Measurements from ENCODE around the gene BEST1.

Gene BEST1

DNA sequence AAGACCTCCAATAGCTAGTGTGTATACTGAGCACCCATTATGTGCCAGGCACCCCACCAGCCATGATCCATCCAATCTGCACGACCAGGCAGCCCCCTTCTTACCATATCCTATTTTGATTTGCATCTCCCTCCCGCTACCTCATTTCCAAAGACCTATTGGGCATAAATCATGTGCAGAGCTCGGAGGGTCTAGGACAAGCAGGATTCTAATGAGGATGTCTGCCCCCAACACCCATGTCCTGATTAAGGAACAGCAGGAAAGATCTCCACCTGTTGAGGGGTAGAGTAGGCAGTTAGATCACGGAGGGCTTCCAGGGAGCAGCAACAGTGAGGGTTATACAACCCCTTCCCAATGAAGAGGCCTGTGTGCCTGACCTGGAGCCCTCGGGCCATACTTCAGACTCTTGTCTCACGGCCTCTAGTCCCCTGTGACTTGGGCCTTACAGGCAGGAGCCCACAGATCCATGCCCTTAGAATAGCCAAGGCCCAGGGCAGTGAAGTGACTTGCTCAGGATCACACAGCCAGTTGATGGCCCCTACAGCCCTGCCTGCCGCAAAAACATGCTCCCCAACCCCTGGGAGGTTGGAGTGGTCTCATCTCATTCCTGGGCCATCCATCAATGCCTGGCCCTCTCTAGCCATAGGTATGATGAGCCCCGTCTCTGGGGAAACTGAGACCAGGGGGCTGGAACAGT, 36.3 kb upstream of the BEST1 start:
- DNase-seq: peak in 7 of 42 donors; percentile 3 to 19 (median 5)

DNA sequence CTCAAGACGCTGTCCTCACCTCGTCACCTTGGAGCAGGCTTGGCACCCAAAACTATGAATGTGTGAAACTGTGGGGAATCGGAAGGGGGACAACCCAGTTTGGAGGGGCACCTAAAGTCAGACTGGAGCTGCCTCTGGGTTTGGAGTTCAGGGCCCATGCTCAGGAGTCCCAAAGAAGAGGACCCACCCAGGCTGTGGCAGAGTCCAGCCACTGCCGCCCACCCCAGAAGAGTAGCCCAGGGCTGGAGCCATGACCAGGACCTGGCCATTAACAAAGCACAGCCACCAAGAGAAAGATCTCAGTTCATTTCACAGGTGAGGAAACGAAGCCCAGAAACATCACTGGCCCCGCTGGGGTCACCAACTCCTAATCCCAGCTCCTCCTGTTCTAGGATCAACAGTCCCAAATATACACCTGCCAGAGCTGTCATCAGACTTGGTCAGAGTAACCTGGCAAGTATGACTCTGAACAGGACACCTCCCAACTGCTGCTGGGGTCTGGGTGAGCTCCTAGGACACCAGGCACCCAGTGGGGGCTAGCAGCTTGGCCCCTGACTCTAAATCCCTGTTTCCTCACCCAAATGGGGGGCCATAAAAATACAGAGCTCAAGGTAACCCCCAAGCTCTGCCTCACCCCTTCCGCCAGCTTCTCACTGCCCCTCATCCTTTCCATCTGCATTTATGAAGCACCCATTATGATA, 35.5 kb upstream of the BEST1 start:
- intact Hi-C loops (cut with DNase I): no loop called here
- DNase-seq: peak in 11 of 42 donors; percentile 1 to 36 (median 8)

More for the DNA sequence above, 36.3 kb upstream of the BEST1 start:
- intact Hi-C loops (cut with DNase I): no loop called here

DNA sequence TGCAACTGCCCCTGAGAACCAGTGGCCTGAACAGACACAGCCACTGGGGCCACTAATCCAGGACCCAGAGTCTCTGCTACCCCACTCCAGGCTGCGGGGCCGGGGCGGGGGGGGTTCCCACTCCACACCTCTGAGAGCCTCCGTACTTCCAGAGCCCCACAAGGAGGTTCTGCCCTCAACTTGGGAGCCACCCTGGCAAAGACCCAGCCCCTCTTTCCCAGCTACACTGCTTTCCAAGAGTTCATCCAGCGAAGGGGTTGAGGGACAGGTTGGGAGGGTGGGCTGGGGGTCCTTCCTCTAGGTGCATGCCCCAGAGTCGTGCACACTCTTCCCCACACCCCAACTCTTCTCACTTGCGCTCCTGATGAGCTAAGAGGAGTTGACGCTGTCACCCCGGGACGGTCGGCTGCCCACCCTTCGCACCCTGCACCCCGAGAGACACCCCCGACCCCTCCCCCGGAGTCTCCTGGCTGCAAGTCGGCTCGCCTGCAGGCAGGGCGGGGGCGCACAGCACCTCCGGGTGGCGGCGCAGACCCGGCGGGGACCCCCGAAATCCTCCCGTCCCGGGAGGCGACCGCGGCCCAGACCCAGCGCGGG, 33.3 kb upstream of the BEST1 start:
- peak in 9 of 42 donors; percentile 6 to 42 (median 25) for DNase-seq
- intact Hi-C loops (cut with DNase I): no loop called here

DNA sequence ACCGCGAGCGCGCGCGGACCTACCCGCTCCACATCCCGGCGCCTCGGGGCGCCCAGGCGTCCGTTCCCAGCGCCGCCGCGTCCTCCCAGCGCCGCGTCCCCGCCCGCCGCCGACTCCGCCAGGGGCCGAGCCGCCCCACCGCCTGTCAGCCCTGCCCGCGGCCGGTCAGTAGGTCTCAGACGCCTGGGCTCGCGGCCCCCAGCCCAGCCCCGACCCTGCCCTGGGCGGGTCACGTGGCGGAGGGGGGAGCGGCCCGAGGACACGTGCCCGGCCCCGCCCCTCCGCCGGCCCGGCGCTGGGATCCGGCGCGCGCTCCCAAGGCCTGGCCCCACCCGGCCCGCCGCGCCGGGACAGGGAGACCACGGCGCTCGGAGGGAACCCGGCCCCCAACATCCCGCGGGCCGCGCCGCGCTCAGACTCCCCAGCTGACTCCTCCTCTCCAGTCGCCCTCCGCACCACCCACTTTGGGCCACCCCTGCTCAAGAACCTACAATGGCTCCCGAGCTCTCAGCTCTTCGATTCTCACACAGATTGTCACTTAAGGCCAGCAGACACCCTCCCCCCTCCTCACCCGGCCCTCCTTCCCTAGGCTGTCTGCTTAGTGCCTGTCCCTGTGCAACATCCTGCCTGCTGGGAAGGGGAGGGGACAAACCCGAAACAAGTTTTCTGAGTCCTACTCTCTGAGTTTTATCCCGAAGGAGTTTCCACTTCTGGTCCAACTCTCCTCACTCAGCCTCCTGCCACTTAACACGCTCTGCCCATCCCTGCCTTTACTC, 32.6 kb upstream of the BEST1 start, which contains the start of gene RAB3IL1:
Gene RAB3IL1 (minus strand): TSS at position 233 of the 776 bp plus-strand sequence. CDS start 199 bp downstream, at position 34.
- intact Hi-C loops (cut with DNase I): no loop called here
- DNase-seq: peak in 39 of 42 donors; percentile 39 to 85 (median 67)

DNA sequence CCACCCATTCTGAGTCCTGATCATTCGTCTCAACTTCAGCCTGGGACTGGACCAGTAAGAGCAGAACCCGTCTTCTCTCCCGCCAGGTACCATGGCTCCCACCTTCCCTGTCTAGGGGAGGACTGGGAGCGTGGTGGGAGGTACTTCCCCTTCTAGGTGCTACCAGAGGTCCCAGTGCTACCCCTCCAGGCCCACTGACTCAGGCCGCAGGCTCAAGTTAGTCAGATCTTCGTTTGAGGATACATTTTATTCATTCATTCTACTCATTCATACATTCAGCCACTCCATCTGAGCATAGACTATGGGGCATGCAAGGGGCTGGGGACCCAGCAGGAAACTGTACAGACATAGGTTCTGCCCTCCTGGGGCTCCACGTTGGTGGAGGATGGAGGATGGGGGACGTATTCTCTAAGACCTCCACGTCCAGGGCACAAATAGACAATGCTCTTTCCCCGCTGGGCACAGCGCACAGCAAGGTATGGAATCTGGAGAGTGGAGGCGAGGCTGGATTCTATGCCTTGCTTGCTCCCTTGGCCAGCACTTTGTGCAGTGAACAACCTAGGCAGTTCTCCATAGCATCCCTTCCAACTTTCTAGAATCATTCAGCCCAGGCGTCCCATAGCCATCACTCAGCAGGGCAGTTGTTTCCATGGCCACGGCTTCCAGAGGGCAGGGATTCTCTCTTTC, 31.8 kb upstream of the BEST1 start:
- peak in 6 of 42 donors; percentile 0 to 34 (median 6) for DNase-seq
- intact Hi-C loops (cut with DNase I): no loop called here

DNA sequence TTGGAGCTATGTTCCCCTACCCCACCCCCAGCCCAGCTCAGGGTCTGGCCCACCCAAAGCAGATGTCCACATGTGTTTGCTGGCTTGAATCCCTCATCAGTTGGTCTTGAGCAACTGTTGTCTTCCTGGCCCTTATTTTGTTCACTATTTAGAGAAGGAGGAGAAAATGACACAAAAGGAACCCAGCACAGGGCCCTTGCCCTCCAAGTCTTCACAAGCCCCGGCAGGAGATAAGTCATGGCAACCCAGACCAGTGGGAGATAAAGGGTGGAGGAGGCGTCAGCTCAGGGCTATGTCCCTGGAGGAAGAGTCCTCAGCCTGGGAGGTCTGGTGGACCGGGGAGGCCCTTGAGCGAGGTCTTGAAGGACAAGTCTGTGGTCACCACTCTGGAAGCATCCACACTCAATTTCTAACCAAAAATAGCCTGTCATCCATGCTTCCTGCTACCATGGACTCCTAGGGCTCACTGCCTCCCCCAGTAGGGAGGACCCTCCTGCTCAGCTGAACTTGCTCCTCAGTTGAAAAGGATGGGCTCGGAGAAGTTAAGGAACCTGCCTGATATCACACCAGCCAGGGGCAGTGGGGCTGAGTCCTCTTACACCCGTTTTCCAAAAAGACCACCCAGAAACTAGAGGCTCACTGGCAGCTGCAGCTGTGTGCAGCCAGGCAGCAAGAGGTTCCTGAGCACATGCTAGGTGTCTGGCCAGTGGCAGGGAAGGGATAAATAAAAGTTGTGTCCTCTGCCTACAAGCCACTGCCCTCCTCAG, 31.0 kb upstream of the BEST1 start:
- DNase-seq: peak in 3 of 42 donors; percentile 1 to 33 (median 14)
- intact Hi-C loops (cut with DNase I): no loop called here

DNA sequence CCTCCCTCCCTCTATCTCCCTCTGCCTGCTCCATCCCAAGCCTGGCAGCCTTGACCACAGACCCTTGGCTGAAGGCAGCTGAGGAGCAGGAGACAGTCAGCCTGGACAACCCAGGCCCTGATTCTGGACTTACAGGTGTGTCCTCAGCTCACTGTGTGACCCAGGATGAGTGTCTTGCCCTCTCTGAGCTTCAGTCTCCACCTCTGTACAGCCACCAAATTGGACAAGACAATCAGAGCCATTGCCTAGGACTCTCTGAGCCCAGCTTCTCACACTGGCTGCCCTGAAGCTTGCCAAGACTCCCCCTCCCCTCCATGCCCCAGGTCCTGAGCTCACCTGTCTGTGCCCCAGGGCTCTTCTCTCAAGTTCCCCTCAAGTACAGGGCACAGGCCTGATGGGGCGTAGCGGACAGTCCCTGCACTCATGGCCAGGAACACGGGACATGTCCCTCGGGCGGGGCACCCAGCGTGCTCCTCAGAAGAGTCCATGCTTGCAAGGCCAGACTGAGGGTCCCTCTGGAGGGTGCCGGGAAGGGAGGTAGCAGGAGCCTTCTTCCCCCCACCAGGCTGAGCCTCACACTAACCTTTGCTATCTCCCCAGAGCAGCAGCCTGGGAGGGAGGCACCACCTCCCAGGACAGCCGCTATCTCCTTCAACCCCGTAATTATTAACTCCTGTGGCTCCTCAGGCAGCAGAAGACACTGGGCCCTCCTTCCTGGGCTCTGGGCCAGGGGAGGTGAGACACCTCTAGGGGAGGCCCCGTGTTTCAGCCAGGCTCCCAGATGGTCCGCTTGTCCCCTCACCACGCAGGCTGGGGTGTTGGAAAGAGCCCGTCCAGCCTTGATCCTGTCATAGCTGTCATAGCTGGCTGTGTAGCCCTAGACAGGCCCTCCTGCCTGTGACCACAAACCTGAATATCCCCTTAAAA, 30.2 kb upstream of the BEST1 start:
- DNase-seq: peak in 5 of 42 donors; percentile 1 to 27 (median 15)
- intact Hi-C loops (cut with DNase I): no loop called here

DNA sequence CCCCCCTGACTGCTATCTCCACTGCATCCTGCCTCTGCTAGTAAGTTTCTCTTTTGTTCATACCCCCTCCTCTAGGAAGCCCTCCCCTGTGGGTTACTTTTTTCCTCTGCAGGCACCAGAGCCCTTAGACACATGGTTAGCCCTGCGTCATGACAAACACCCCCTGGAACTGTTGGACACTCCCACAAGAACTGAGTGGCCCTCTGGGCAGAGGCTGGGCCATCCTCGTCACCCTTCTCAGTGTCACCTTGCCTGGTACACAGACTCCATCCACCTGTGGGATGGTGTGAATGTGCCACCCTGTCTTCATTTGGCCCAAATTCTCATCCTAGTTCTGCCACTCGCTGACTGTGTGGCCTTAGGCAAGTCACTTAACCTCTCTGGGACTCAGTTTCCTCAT, 28.7 kb upstream of the BEST1 start:
- intact Hi-C loops (cut with DNase I): no loop called here
- DNase-seq: peak in 2 of 42 donors; percentile 0 to 1

DNA sequence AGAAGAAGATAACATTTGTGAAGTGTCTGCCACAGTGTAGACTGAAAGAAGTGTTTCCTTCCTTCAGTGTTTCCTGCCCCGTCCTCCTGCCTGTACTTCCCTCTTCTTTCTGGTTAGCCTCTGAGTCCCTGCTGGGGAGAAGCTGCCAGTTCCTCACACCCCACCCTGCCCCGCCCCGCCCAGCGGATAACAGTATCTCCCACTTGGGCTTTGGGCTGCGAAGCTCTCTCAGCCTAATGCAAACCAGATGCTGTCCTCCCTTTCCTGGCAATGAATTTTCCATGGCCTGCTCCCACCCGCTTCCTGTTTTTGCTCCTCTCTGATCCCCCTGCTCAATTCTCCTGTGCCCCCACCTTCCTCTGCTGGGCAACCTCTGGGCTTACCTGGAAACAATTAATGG, 27.6 kb upstream of the BEST1 start:
- intact Hi-C loops (cut with DNase I): no loop called here
- peak in 6 of 42 donors; percentile 3 to 49 (median 30) for DNase-seq

DNA sequence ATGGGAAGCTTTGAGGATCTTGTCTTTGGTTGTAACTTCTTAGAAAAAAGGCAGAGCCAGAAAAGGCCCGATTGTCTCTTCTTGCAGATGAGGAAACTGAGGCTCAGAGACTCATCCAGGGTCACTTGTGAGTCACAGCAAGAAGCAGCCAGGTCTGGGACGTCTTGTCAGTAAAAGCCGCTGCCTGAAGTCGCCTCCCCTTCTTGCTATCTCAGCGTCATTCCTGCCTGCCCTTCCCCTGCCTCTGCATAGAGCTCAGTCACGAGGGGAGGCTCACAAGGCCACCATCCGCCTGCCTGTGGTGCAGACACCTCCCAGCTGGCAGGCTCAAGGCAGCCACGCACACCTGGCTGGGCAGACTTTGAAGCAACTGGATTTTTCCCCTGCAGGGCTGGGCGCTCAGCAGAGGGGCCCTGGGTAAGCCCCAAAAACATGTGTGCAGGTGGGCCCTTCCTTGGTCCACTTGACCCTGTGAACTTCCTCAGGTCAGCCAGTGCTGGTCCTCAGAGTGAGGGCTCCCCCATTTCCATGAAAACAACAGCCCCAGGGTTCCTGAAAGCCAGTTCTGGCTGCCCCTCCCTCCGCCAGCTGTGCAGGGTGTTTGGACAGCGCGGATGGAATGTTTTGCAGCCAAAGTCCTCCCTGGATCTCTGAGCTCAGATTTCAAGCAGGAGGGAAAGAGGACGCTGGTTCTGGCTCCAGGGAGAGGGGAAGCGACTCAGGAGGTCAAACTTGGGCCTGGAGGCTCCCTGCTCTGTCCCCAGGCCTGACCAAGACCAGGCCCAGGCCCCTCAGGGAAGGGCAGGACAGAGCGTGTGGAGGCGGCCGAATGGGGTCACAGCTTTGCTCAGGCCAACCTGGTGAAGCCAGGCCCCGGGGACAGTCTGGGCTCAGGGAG, 26.7 kb upstream of the BEST1 start:
- peak in 10 of 42 donors; percentile 2 to 53 (median 32) for DNase-seq
- intact Hi-C loops (cut with DNase I): no loop called here

DNA sequence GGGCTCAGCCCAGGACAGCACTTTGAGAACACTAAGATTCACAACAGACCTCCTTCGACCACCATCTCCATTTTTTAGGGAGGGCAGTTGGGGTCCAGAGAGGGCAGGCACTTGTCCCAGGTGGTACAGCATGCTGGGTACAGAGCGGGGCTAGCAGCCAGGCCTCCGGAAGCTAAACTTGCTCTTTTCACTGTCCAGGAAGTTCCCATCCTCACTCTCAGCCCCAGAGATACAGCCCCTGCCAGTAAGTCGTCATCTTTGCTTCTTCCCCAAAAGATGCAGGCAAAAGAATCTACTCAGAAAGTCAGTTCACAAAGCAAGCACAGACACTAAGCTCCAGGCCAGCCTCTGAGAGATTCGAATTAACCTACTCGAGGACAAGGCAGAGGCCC, 26.1 kb upstream of the BEST1 start:
- intact Hi-C loops (cut with DNase I): no loop called here
- DNase-seq: peak in 2 of 42 donors; percentile 26 to 34

DNA sequence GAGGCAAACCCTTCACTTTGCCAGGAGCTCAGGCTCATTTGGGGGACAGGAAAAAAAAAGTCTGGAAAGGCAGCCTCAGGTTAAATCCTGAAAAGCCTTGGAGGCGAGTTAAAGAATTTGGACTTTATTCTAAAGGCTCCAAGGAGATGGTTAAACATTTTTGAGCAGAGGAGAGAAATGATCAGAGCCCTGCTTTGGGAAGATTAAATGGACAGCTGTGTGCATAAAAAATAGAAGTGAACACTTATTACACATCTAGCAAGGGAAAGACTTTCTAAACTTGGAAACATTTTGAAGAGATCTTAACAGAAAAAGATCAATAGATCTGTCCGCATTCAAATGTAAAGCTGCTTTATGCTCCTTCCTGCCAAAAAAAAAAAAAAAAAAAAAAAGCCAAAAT, 24.4 kb upstream of the BEST1 start:
- intact Hi-C loops (cut with DNase I): no loop called here
- no peak for DNase-seq

DNA sequence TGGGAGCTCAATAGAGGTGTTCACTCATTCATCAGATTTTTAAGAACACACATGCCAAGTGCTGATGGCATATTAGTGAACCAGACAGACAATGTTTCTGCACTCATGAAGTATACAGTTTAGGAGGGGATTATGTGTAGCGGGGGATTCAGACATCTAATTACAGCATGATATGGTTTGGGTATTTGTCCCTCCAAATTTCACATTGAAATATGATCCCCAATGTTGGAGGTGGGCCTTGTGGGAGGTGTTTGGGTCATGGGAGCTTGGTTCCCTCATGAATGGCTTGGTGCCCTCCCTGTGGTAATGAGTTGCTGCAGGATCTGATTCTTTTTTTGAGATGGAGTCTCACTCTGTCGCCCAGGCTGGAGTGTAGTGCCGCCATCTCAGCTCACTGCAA, 23.9 kb upstream of the BEST1 start:
- intact Hi-C loops (cut with DNase I): no loop called here
- DNase-seq: no peak

DNA sequence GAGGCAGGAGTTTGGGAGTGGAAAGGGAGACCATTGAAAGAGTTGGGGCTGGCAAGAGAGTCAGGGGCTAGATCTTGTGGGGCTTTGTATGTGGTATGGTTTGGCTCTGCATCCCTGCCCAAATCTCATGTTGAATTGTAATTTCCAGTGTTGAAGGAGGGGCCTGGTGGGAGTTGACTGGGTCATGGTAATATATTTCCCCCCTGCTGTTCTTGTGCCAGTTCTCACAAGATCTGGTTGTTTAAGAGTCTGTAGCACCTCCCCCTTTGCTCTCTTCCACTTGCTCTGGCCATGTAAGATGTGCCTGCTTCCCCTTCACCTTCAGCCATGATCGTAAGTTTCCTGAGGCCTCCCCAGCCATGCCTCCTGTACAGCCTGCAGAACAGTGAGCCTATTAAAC, 22.6 kb upstream of the BEST1 start:
- intact Hi-C loops (cut with DNase I): no loop called here
- no peak for DNase-seq

DNA sequence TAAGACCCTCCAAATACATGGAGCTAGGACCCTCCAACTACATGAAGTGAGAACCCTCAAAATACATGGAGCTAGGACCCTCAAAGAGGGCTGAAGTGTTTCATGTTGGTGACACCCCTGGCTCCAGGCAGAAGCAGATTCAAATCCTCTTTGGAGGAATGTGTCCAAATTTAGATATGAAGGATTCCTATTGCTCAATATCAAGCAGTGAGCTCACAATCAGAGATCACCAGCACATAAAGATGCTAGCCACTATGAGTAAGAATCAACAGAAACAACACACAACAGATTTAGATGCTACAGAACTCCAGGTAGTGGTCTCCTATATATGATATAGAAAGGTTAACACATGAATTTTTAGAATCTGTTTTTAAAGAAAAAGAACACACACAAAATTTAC, 21.5 kb upstream of the BEST1 start:
- DNase-seq: peak in 1 of 42 donors; percentile 16
- intact Hi-C loops (cut with DNase I): no loop called here

DNA sequence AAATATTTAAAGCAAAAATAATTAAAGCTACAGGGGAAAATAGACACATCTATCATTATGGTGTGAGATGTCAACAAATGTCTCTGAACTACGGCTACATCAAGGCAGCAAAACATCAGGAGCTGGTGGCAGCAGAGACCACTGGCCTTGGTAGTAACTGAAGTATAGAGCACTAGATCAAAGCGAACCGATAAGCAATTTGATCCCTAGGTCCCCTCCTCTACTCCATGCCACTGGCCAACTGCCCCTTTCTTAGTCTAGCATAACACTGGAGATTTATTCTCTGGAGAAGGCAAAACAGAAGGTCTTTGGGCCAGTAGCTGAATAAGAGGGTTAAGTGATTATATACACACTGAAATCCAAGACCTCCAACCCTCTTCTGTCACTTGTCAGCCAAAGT, 19.2 kb upstream of the BEST1 start:
- DNase-seq: no peak
- intact Hi-C loops (cut with DNase I): no loop called here
